ENCODE data around the gene APLP2. TPM values are rescaled to one million over a fixed set of nuclear protein-coding genes. Genes with fewer than 3 reads are reported as not detected.
A peak's percentile ranks its signal among the peaks of the same experiment; 100 is the strongest.

APLP2 gene
- total RNA-seq, 1 donor: 724 TPM

DNA sequence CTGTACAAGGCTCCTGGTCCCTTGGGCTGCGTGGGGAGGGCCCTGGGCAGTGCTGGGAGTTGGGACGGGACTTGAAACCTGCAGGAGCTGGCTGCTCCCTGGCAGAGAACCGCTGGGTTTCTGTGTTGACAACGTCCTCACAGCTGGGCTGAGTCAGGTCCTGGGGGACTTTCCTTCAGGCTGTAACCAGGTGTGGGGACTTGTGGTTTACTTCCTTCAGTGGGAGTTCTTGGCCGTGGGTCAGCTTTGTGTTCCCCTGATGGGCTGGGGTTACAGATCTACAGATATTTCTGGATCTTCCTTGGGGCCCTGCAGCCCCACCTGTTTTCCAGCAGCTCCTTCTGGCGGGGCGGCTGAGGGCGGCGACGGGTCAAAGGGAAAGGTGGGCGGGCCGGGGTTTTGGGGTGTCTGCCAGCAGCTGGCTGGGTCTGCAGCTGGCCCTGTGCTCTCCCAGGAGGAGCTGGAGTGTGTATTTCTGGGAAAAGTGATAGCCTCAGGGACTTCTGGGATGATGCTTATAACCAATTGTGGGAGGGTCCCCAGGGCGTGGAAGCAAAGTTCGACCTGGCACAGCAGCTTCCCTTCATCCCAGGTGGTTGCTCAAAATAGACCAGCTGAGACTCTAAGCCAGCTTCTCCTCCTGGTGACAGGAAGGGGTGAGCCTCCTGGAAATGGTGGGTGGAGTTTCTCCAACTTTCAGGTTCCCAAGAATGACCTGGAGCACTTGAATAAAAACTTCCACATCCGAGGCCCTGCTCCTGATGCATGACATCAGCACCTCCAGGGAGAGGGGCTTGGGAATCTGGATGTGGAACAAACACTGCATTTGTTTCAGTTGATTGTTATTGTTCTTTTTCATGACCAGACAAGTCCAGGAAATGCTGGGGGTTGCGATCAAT, 109.0 kb downstream of the APLP2 start:
- no peak for DNase-seq (ENCODE audit: low read depth)
- no peak overlapping the region for H3K4me3 ChIP-seq (ENCODE audit: low read depth, low read length)
- TF ChIP-seq, protein P1, sequence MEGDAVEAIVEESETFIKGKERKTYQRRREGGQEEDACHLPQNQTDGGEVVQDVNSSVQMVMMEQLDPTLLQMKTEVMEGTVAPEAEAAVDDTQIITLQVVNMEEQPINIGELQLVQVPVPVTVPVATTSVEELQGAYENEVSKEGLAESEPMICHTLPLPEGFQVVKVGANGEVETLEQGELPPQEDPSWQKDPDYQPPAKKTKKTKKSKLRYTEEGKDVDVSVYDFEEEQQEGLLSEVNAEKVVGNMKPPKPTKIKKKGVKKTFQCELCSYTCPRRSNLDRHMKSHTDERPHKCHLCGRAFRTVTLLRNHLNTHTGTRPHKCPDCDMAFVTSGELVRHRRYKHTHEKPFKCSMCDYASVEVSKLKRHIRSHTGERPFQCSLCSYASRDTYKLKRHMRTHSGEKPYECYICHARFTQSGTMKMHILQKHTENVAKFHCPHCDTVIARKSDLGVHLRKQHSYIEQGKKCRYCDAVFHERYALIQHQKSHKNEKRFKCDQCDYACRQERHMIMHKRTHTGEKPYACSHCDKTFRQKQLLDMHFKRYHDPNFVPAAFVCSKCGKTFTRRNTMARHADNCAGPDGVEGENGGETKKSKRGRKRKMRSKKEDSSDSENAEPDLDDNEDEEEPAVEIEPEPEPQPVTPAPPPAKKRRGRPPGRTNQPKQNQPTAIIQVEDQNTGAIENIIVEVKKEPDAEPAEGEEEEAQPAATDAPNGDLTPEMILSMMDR (IDR thresholded peaks at IDR 0.05; ENCODE audit: insufficient read depth, low read length): no peak

DNA sequence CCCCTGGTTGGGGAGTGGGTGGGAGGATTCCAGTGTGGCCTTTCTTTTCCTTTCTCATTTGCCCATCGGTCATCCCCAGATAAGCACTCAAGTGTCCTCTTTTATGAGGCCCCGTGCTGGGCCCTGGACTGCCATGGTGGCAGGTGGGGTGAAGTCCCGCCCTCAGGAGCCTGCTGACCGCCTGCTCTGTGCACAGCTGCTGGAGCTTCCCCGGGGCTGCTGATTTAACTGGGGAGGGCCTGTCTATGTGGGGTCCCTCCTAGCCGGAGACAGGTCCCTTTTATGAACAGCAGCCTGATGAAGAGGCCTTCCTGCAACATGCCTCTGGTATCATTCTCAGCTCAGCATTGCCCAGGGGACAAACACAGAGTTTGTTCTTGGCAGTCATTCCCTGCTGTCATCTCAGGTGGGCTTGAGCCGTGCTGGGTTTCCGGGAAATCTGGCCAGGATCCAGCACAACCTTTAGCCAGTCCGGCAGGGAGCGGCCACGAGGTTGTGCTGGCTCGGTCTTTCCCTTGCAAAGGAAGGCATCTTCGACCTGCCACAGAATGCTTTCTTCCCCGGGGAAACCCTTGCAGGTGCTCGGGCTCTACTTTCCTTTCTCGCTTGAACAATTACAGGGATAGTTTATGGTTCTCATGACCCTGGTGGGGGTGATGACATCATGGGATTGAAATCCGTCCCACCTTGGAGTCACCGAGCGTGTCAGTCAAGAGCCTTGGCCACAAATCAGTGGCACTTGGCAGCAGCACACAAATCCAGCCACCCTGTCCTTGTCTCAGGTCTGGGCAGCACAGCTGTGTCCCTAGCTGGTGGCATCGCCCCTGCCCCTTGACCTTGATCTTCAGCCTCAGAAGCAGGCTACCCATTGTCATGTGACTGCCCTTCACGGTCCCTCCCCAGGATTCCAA, 110.0 kb downstream of the APLP2 start:
- H3K4me3 ChIP-seq (ENCODE audit: low read depth, low read length): no peak overlapping the region
- TF ChIP-seq, protein P1 (IDR thresholded peaks at IDR 0.05; ENCODE audit: insufficient read depth, low read length): no peak
- no peak for DNase-seq (ENCODE audit: low read depth)

GRCh38 chr11:130180491-130180890, 110.8 kb downstream of the APLP2 start:
- peak; percentile 54 for DNase-seq (ENCODE audit: low read depth)
- H3K4me3 ChIP-seq (ENCODE audit: low read depth, low read length): no peak overlapping the region
- TF ChIP-seq, protein P1 (IDR thresholded peaks at IDR 0.05; ENCODE audit: insufficient read depth, low read length): no peak

DNA sequence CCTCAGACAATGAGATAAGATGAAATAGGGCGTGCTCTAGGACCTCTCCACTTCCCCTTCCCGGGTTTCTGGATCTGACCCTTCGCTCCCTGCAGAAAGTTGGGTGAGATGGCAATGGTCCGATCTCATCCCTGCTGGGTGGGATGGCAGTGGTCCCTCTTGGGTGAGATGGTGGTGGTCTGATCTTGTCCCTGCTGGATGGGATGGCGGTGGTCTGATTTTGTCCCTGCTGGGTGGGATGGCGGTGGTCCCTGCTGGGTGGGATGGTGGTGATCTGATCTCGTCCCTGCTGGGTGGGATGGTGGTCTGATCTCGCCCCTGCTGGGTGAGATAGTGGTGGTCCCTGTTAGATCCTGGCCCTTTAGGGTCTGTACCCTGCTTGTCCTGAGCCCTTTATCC, 111.2 kb downstream of the APLP2 start:
- TF ChIP-seq, protein P1 (IDR thresholded peaks at IDR 0.05; ENCODE audit: insufficient read depth, low read length): no peak
- H3K4me3 ChIP-seq (ENCODE audit: low read depth, low read length): no peak overlapping the region
- no peak for DNase-seq (ENCODE audit: low read depth)

DNA sequence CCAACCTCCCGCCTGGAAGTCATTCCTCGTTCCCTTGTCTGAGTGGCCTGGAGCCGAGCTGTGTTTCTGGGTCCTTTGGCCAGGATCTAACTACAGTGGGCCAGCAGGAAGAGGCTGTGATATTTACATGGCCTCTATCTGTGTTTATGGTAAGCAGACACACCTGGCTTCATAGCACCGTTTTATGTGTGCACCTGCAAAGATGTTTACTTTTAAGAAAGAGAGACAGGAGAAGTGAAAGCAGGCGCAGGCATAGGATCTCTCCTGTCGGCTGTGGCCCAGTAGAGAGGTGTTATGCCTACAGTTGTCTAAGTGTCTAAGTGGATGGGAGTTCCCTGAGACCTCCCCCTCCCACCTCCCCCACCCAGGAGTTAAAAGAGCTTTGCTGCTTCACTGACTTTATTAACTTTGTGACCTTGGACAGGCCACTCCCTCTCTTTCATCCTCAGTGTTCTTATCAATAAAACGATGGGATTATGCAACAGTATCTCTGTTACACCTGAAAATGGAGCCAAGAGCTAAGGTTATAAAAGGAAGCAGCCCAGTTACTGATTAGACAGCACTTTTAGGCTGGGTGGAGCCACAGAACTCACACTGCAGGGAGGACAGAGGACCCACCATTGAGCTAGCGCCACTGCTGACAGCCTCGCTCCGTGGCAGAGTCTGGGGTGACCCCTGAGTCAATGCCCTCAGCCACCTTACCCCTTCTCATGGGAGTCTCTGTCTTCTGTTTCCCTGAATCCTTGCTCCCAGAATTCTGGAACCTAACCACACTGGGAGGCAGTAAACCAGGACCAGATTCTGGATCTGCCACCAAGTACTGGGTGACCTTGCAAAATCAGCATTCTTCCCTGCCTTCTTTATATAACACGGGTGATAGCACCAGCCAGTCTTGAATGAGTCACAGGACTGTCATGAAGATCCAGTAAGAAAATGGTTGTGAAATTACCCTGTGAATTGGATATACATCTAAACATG, 111.9 kb downstream of the APLP2 start:
- no peak overlapping the region for H3K4me3 ChIP-seq (ENCODE audit: low read depth, low read length)
- peak; percentile 79 for DNase-seq (ENCODE audit: low read depth)
- TF ChIP-seq, protein P1 (IDR thresholded peaks at IDR 0.05; ENCODE audit: insufficient read depth, low read length): no peak

Measured in fibroblast of the aortic adventitia (primary cell).